Vagina (tissue), 2 donors: ENCODE data around the gene GAREM1. TPM values are rescaled to one million over a fixed set of nuclear protein-coding genes. Genes with fewer than 3 reads are reported as not detected.

ENCODE experiments used
- DNase-seq, 2 donors: peaks; one replicate each; pipeline ENCODE4 v3.0.0-alpha.2; 2017; ENCODE audit errors: extremely low spot score in 2 of 2
- H3K27ac ChIP-seq: fragments of 200-600 bp; sonication (generic); one replicate; pipeline ENCODE4 v1.5.1; 2019
- H3K27me3 ChIP-seq: fragments of 200-600 bp; sonication (generic); one replicate; pipeline ENCODE4 v1.5.1; 2019
- H3K36me3 ChIP-seq, 2 donors: fragments of 200-600 bp; sonication (generic); one replicate each; pipeline ENCODE4 v1.5.1; 2017 to 2019
- H3K4me1 ChIP-seq: fragments of 200-600 bp; sonication (generic); one replicate; pipeline ENCODE4 v1.5.1; 2019
- H3K4me3 ChIP-seq, 2 donors: fragments of 200-600 bp; sonication (generic); 1 replicate in 1 of 2; 2 replicates in 1 of 2; pipeline ENCODE4 v1.5.1; 2016 to 2019
- H3K9me3 ChIP-seq: fragments of 200-600 bp; sonication (generic); one replicate; pipeline ENCODE4 v1.5.1; 2019
- CTCF ChIP-seq, 3 experiments: fragments of 450-650 bp in 2 of 3; fragments of 200-600 bp in 1 of 3; sonication (generic) in 1 of 3; IDR thresholded peaks; one replicate each; pipeline ENCODE4 v1.5.1; 2017 to 2019; ENCODE audit warnings: antibody characterized with exemption in 3 of 3, mild to moderate bottlenecking in 2 of 3, moderate library complexity in 2 of 3
- POLR2A ChIP-seq, 2 donors: fragments of 450-650 bp; IDR thresholded peaks; one replicate each; pipeline ENCODE4 v1.6.1; 2017; ENCODE audit warnings: antibody characterized with exemption in 2 of 2, mild to moderate bottlenecking in 2 of 2, moderate library complexity in 2 of 2
- POLR2AphosphoS5 ChIP-seq, 2 donors: sonication (generic); formaldehyde crosslinking; IDR thresholded peaks; one replicate each; pipeline ENCODE4 v1.9.0; 2017; ENCODE audit warnings: antibody characterized with exemption in 2 of 2, mild to moderate bottlenecking in 2 of 2, low read depth in 1 of 2; ENCODE audit not compliant: insufficient read depth in 1 of 2
- intact Hi-C: fragments of 100-400 bp; cut with DNase I; formaldehyde crosslinking; loops from one replicate; pipeline ENCODE4 v1.15.1; 2023
- small RNA-seq: library from RNA; depleted of rRNA; stranded (forward); fragments of <200 nt; gene quantifications from one replicate; pipeline ENCODE3, GENCODE V24; 2016
- total RNA-seq: library from RNA; depleted of rRNA; stranded (reverse); fragments of >200 nt; gene quantifications from one replicate; pipeline ENCODE4 v1.2.3, GENCODE V29; 2016

Gene GAREM1
- total RNA-seq, 1 donor from 2014 or later: 15.7 TPM

- H3K36me3 ChIP-seq: no peaks in the 10 kb centered on the region
- DNase-seq: no peak
- TF ChIP-seq CTCF (IDR thresholded peaks at IDR 0.05): no peak
- intact Hi-C loops: no loop called here
- no peaks in the 10 kb centered on the region for H3K27me3 ChIP-seq
- no peaks in the 10 kb centered on the region for H3K4me1 ChIP-seq
- no peak overlapping the region for H3K27ac ChIP-seq
- H3K4me3 ChIP-seq: no peak overlapping the region
- H3K9me3 ChIP-seq: no peaks in the 10 kb centered on the region
Measured at GRCh38 chr18:32216390-32216789, 254.3 kb downstream of the GAREM1 start.

GRCh38 chr18:32213693-32214092, 257.0 kb downstream of the GAREM1 start:
- H3K36me3 ChIP-seq: no peaks in the 10 kb centered on the region
- intact Hi-C loops: no loop called here
- no peak for DNase-seq
- no peaks in the 10 kb centered on the region for H3K27me3 ChIP-seq
- H3K9me3 ChIP-seq: no peaks in the 10 kb centered on the region
- TF ChIP-seq POLR2AphosphoS5 (IDR thresholded peaks at IDR 0.05; ENCODE audit: insufficient read depth in 1 of 2, low read depth in 1 of 2) (no peak), POLR2A (IDR thresholded peaks at IDR 0.05) (no peak), CTCF (IDR thresholded peaks at IDR 0.05) (no peak)
- no peak overlapping the region for H3K4me3 ChIP-seq
- no peak overlapping the region for H3K27ac ChIP-seq
- H3K4me1 ChIP-seq: no peaks in the 10 kb centered on the region

Small RNA genes within 50 kb of the gene (small RNA-seq; reads per million reads assigned to genes)
- not detected for gene RF00019
